GM18858 (cell line): Measurements from ENCODE around the gene MAGEA2B.
"Not testable (repeated sequence)": the region's sequence is repeated elsewhere in the genome, so short reads cannot be mapped to it uniquely, and the experiment has no call there.

Experiments used
- ATAC-seq: cut with Tn5 transposase; IDR thresholded peaks from one replicate; pipeline ENCODE4 v1.9.1; 2021; ENCODE audit not compliant: unreplicated experiment

Gene MAGEA2B, protein sequence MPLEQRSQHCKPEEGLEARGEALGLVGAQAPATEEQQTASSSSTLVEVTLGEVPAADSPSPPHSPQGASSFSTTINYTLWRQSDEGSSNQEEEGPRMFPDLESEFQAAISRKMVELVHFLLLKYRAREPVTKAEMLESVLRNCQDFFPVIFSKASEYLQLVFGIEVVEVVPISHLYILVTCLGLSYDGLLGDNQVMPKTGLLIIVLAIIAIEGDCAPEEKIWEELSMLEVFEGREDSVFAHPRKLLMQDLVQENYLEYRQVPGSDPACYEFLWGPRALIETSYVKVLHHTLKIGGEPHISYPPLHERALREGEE

DNA sequence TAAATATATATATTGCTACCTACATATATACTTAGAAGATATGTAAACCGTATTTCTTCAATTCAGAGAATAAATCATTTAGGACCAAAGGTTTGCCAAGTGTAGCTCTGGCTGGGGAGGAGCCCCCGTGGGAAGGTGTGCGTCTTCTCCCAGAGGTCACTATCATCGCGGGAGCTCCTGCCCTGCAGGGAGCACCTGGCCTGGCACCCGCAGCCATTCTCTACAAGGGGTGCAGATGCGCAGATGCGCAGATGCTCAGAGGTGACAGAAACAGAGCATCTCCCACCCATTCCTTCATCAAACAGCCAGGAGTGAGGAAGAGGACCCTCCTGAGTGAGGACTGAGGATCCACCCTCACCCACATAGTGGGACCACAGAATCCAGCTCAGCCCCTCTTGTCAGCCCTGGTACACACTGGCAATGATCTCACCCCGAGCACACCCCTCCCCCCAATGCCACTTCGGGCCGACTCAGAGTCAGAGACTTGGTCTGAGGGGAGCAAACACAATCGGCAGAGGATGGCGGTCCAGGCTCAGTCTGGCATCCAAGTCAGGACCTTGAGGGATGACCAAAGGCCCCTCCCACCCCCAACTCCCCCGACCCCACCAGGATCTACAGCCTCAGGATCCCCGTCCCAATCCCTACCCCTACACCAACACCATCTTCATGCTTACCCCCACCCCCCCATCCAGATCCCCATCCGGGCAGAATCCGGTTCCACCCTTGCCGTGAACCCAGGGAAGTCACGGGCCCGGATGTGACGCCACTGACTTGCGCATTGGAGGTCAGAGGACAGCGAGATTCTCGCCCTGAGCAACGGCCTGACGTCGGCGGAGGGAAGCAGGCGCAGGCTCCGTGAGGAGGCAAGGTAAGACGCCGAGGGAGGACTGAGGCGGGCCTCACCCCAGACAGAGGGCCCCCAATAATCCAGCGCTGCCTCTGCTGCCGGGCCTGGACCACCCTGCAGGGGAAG is at the start of gene MAGEA2B:
Gene MAGEA2B, plus strand, starts transcription at position 814 of the 973 bp plus-strand sequence. CDS start 2,479 bp downstream, outside the sequence.
- ATAC-seq = not testable (repeated sequence)

DNA sequence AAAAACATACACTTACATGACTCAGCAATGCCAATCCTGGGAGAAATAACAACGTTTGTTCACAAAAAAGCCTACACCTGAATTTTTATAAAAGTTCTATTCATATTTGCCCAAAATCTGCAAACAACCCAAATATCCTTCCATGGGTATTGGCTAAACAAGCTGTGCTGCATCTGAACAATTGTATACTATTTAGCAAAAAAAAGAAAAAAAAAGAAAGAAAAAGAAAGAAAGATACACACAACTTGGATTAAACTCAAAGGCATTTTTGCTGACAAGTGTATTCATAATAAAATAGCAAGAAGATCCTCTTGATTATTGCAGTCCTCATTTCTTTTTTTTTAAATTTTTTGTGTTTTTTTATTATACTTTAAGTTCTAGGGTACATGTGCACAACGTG is 40.3 kb upstream of the MAGEA2B start:
- no peak for ATAC-seq

DNA sequence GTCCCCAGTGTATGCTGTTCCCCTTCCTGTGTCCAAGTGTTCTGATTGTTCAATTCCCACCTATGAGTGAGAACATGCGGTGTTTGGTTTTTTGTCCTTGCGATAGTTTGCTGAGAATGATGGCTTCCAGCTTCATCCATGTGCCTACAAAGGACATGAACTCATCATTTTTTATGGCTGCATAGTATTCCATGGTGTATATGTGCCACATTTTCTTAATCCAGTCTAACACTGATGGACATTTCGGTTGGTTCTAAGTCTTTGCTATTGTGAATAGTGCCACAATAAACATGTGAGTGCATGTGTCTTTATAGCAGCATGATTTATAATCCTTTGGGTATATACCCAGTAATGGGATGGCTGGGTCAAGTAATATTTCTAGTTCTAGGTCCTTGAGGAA is 39.8 kb upstream of the MAGEA2B start:
- ATAC-seq = not testable (repeated sequence)

DNA sequence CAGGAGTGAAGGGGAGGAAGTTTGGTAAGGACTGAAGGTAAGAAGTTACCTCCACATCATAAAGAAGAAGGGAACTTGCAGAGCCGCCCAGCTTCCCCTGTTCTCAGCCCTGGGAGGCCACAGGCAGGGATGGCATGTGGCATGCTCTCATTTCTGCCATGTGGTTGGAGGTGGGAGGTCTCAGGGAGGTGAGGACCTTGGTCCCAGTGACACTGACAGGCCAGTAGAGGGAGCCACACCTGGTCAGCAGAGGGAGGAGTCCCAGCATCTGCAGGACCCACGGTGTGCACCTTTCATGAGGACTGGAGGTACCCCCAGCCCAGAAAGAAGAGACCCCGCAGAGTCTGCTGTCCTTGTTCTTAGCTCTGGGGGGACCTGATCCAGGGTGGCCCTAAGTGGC is 33.4 kb upstream of the MAGEA2B start:
- peak; percentile 66 for ATAC-seq

DNA sequence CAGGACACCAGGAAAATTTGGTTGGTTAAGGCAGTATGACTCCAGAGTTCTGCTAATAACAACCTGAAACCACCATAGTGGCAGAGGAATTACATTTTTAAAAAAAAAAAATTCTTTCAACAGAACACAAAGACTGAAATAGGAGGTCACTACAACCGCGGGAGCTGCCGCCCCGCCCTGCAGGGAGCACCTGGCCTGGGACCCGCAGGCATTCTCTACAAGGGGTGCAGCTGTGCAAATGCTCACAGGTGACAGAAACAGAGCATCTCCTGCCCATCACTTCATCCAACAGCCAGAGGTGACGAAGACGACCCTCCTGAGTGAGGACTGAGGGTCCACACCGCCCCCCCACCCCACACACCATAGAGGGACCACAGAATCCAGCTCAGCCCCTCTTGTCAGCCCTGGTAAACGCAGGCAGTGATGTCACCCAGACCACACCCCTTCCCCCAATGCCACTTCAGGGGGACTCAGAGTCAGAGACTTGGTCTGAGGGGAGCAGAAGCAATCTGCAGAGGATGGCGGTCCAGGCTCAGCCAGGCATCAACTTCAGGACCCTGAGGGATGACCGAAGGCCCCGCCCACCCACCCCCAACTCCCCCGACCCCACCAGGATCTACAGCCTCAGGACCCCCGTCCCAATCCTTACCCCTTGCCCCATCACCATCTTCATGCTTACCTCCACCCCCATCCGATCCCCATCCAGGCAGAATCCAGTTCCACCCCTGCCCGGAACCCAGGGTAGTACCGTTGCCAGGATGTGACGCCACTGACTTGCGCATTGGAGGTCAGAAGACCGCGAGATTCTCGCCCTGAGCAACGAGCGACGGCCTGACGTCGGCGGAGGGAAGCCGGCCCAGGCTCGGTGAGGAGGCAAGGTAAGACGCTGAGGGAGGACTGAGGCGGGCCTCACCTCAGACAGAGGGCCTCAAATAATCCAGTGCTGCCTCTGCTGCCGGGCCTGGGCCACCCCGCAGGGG is 16.2 kb upstream of the MAGEA2B start, which contains the start of gene MAGEA3:
Gene MAGEA3, plus strand, starts transcription at position 843 of the 980 bp plus-strand sequence. CDS start 2,039 bp downstream, outside the sequence.
- not testable (repeated sequence) for ATAC-seq

DNA sequence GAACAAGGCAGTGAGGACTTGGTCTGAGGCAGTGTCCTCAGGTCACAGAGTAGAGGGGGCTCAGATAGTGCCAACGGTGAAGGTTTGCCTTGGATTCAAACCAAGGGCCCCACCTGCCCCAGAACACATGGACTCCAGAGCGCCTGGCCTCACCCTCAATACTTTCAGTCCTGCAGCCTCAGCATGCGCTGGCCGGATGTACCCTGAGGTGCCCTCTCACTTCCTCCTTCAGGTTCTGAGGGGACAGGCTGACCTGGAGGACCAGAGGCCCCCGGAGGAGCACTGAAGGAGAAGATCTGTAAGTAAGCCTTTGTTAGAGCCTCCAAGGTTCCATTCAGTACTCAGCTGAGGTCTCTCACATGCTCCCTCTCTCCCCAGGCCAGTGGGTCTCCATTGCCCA is 14.0 kb upstream of the MAGEA2B start:
- ATAC-seq = not testable (repeated sequence)

DNA sequence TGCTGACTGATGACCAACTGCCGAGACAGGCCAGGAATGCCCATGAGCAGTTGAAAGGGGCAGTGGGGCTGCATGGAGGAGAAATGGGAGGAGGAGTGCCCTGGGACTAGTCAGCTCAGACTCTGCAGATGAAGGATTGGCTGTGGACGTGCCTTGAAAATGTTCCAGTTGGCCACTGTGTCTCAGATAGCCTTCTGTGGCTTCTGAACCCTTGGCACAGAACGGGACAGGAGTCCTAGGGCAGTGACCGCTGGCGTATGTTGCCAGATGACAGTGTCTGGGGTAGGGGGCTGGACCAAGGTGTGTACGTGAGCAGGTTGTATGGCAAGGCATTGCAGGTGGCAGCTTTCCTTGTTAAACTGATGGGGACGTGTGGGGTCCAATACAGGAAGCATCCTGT is 7.9 kb upstream of the MAGEA2B start:
- ATAC-seq = not testable (repeated sequence)

DNA sequence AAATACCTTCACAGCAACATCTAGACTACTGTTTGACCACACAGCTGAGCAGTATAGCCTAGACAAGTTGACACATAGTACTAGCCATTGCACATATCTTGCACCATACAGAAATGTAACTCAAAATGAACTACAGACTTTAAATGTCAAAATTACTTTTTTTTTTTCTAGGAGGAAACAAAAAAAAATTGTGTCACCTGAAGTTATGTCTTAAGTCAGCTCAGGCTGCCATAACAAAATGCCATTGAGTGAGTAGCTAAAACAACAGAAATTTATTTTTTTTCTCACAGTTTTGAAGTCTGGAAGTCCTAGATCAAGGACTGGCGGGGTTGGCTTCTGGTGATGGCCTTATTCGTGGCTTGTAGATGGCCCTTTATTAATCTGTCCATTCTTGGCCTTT is 5.3 kb upstream of the MAGEA2B start, which contains the start of gene CSAG2:
Gene CSAG2, minus strand, starts transcription at position 101 of the 400 bp plus-strand sequence. CDS start 161 bp downstream, outside the sequence.
- not testable (repeated sequence) for ATAC-seq

DNA sequence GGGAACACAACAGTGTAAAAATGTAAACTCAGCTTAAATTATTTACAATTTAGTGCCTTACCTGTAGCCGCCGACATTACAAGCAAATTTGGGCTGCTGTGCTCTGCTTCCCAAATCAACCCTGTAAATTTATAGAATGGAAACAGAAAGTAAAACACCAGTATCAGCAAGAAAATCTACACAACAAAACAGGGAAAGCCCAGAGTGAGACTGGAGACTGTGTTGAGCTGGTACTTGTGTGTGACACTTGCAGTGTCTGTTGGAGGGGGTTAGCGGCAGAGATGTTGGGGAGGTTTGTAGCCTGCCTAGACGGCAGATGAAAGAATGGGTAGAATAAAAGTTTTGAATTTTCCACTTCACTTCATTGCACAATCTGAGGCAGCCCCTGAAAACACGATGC is 1.2 kb upstream of the MAGEA2B start:
- ATAC-seq = not testable (repeated sequence)

DNA sequence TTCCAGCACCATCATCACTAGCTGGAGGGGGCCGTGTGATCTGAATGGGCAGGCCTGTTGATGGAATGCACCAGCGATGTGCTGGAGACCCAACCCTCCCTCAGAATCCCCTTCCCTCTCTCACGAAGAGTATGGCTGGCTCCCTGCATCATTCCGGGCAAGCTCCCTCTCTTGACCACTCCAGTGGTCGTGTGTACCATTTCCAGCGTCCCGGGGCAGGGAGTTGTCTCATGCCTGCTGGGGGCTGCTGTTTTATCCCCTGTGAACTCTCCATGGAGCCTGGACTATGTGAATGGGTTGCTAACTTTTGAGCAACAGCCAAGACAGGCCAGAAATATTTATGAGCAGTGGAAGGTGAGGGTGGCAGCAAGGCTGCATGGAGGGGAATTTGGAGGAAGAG is 11.0 kb downstream of the MAGEA2B start:
- ATAC-seq = no peak

DNA sequence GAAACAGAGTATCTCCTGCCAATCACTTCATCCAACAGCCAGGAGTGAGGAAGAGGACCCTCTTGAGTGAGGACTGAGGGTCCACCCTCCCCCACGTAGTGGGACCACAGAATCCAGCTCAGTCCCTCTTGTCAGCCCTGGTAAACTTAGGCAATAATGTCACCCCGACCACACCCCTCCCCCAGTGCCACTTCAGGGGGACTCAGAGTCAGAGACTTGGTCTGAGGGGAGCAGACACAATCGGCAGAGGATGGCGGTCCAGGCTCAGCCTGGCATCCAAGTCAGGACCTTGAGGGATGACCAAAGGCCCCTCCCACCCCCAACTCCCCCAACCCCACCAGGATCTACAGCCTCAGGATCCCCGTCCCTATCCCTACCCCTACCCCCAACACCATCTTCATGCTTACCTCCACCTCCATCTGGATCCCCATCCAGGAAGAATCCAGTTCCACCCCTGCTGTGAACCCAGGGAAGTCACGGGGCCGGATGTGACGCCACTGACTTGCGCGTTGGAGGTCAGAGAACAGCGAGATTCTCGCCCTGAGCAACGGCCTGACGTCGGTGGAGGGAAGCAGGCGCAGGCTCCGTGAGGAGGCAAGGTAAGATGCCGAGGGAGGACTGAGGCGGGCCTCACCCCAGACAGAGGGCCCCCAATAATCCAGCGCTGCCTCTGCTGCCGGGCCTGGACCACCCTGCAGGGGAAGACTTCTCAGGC is 19.0 kb downstream of the MAGEA2B start, which contains the start of the genes CSAG1 and MAGEA12:
Gene CSAG1, minus strand, starts transcription at position 461 of the 715 bp plus-strand sequence. CDS start 1,261 bp downstream, outside the sequence.
Gene MAGEA12, plus strand, starts transcription at position 497 of the 715 bp plus-strand sequence. CDS start 2,405 bp downstream, outside the sequence.
- ATAC-seq = no peak

DNA sequence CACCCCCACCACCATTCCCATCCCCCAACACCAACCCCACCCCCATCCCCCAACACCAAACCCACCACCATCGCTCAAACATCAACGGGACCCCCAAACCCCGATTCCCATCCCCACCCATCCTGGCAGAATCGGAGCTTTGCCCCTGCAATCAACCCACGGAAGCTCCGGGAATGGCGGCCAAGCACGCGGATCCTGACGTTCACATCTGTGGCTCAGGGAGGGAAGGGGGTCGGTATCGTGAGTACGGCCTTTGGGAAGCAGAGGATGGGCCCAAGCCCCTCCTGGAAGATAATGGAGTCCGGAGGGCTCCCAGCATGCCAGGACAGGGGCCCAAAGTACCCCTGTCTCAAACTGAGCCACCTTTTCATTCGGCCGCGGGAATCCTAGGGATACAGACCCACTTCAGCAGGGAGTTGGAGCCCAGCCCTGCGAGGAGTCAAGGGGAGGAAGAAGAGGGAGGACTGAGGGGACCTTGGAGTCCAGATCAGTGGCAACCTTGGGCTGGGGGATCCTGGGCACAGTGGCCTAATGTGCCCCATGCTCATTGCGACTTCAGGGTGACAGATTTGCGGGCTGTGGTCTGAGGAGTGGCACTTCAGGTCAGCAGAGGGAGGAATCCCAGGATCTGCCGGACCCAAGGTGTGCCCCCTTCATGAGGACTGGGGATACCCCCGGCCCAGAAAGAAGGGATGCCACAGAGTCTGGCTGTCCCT is 19.9 kb downstream of the MAGEA2B start:
- not testable (repeated sequence) for ATAC-seq

DNA sequence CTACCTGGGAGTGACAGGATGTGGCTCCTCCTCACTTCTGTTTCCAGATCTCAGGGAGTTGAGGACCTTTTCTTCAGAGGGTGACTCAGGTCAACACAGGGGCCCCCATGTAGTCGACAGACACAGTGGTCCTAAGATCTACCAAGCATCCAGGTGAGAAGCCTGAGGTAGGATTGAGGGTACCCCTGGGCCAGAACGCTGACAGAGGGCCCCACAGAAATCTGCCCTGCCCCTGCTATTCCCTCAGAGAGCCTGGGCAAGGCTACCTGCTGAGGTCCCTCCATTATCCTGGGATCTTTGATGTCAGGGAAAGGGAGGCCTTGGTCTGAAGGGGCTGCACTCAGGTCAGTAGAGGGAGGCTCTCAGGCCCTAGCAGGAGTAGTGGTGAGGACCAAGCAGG is 20.7 kb downstream of the MAGEA2B start:
- no peak for ATAC-seq

DNA sequence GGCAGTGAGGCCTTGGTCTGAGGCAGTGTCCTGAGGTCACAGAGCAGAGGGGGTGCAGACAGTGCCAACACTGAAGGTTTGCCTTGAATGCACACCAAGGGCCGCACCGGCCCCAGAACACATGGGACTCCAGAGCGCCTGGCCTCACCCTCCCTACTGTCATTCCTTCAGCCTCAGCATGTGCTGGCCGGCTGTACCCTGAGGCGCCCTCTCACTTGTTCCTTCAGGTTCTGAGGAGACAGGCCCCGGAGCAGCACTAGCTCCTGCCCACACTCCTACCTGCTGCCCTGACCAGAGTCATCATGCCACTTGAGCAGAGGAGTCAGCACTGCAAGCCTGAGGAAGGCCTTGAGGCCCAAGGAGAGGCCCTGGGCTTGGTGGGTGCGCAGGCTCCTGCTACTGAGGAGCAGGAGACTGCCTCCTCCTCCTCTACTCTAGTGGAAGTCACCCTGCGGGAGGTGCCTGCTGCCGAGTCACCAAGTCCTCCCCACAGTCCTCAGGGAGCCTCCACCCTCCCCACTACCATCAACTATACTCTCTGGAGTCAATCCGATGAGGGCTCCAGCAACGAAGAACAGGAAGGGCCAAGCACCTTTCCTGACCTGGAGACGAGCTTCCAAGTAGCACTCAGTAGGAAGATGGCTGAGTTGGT is 21.6 kb downstream of the MAGEA2B start:
- ATAC-seq = no peak

DNA sequence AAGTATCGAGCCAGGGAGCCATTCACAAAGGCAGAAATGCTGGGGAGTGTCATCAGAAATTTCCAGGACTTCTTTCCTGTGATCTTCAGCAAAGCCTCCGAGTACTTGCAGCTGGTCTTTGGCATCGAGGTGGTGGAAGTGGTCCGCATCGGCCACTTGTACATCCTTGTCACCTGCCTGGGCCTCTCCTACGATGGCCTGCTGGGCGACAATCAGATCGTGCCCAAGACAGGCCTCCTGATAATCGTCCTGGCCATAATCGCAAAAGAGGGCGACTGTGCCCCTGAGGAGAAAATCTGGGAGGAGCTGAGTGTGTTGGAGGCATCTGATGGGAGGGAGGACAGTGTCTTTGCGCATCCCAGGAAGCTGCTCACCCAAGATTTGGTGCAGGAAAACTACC is 22.1 kb downstream of the MAGEA2B start:
- not testable (repeated sequence) for ATAC-seq

DNA sequence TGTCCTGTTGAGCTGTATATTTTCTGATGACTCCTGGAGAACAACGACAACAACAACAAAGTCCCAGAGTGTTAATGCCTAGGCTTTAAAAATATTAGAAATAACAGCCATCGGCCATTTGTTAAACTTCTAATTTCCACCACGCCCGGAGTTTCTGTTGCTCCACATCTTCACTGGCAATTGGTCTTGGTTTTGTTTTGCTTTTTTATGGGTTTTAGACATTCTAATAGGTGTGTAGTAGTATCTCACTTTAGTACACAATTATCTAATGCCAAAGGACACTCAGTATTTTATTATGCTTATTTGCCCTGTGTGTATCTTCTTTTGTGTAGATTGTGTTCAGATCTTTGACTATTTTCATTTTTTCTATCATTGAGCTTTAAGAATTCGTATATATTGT is 24.1 kb downstream of the MAGEA2B start:
- ATAC-seq = no peak

DNA sequence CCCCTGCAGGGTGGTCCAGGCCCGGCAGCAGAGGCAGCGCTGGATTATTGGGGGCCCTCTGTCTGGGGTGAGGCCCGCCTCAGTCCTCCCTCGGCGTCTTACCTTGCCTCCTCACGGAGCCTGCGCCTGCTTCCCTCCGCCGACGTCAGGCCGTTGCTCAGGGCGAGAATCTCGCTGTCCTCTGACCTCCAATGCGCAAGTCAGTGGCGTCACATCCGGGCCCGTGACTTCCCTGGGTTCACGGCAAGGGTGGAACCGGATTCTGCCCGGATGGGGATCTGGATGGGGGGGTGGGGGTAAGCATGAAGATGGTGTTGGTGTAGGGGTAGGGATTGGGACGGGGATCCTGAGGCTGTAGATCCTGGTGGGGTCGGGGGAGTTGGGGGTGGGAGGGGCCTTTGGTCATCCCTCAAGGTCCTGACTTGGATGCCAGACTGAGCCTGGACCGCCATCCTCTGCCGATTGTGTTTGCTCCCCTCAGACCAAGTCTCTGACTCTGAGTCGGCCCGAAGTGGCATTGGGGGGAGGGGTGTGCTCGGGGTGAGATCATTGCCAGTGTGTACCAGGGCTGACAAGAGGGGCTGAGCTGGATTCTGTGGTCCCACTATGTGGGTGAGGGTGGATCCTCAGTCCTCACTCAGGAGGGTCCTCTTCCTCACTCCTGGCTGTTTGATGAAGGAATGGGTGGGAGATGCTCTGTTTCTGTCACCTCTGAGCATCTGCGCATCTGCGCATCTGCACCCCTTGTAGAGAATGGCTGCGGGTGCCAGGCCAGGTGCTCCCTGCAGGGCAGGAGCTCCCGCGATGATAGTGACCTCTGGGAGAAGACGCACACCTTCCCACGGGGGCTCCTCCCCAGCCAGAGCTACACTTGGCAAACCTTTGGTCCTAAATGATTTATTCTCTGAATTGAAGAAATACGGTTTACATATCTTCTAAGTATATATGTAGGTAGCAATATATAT is 39.5 kb downstream of the MAGEA2B start, which contains the start of gene MAGEA2:
Gene MAGEA2, minus strand, starts transcription at position 157 of the 965 bp plus-strand sequence. CDS start 2,479 bp downstream, outside the sequence.
- not testable (repeated sequence) for ATAC-seq
